ENCODE results near the gene TGFBR3L. TPM values are rescaled to one million over a fixed set of nuclear protein-coding genes. Genes with fewer than 3 reads are reported as not detected.

The TGFBR3L gene
- total and polyA plus RNA-seq, 2 of the 8 experiments (the other 6 are each of a cell fraction or from before 2014, with no cell fraction given) = 3.1 to 3.7 TPM

- H2BK5ac ChIP-seq (ENCODE audit: low read depth, low read length) = no peak overlapping the region
- DNase-seq (ENCODE audit: low read depth in 1 of 2, low spot score in 2 of 2) = no peak
- H3K79me2 ChIP-seq (ENCODE audit: control insufficient read depth in 1 of 2, insufficient read depth in 2 of 2, low read length in 2 of 2) = no peaks in the 10 kb centered on the region
- no peak overlapping the region for H2AK5ac ChIP-seq (ENCODE audit: low read depth, low read length)
- no peaks in the 10 kb centered on the region for H3K9me3 ChIP-seq (ENCODE audit: insufficient read depth in 2 of 2, low read depth in 1 of 2, low read length in 1 of 2)
- TF ChIP-seq MAFK (IDR thresholded peaks at IDR 0.05; ENCODE audit: low read depth, low read length) = peak; percentile 54; the same call in 1 of the 2 replicates
- no peak for TF ChIP-seq JUND (IDR thresholded peaks at IDR 0.05; ENCODE audit: low read length)
- POLR2A ChIA-PET (ENCODE audit: partially characterized antibody) = no interaction called here
- CTCF ChIA-PET (ENCODE audit: partially characterized antibody) = interaction anchor here (0.7 kb wide), 1 partner anchor 19 kb away, joined by 5 read pairs; no protein-coding TSS in a partner anchor
- no peak for FAIRE-seq
- no peak overlapping the region for H3K4ac ChIP-seq (replicated peaks; ENCODE audit: insufficient read length, low read depth, low read length)
- H3K4me3 ChIP-seq (ENCODE audit: extremely low read depth in 1 of 4, insufficient read depth in 2 of 4, low read depth in 3 of 4, low read length in 4 of 4) = no peak overlapping the region
- peaks cover 29 to 66% (median 58%) of the 10 kb centered on the region in 4 experiments for H3K36me3 ChIP-seq (ENCODE audit: control insufficient read depth in 2 of 4, insufficient read depth in 4 of 4, low read length in 3 of 4)
- no peak overlapping the region; the same call in 1 of the 2 replicates for H4K8ac ChIP-seq (ENCODE audit: extremely low read depth, insufficient read depth, low read length)
- H4K91ac ChIP-seq (replicated peaks; ENCODE audit: insufficient read length, low read length) = no peak overlapping the region
- no peak overlapping the region for H2BK12ac ChIP-seq (ENCODE audit: low read depth, low read length)
- no peak overlapping the region for H3K56ac ChIP-seq (replicated peaks; ENCODE audit: insufficient read length, low read depth, low read length)
- H3K27ac ChIP-seq (ENCODE audit: low read depth, low read length) = no peak overlapping the region
- no peak overlapping the region for H3K14ac ChIP-seq (ENCODE audit: insufficient read length)
- H4K20me1 ChIP-seq (replicated peaks in 1 of 2; ENCODE audit: control insufficient read depth in 1 of 2, insufficient read depth in 2 of 2, low read length in 2 of 2) = peaks cover 5 to 7% of the 10 kb centered on the region in 2 experiments
- H2AFZ ChIP-seq (ENCODE audit: low read length) = no peak overlapping the region
- H2BK20ac ChIP-seq (ENCODE audit: low read length) = no peak overlapping the region
- H3K23ac ChIP-seq (ENCODE audit: insufficient read length) = no peak overlapping the region
- WGBS, 2 experiments (ENCODE audit: extremely low coverage in 1 of 2, insufficient coverage in 1 of 2, insufficient read length in 1 of 2, insufficient replicate concordance in 2 of 2, low coverage in 1 of 2, low lambda C conversion rate in 2 of 2, missing lambda C conversion rate in 1 of 2) = 95% methylated on average over 22 of the region's 22 CpGs; no CpG with 5 or more reads in 1 of the 2 experiments
- H2BK120ac ChIP-seq (replicated peaks; ENCODE audit: low read depth, low read length) = no peak overlapping the region
- no peak overlapping the region for H3K4me2 ChIP-seq (ENCODE audit: insufficient read depth in 1 of 2, low read depth in 2 of 2, low read length in 2 of 2)
- H3K23me2 ChIP-seq (ENCODE audit: low read depth, low read length) = no peaks in the 10 kb centered on the region
- H3K18ac ChIP-seq (ENCODE audit: extremely low read depth, low read length) = no peak overlapping the region
- no peaks in the 10 kb centered on the region for H3K4me1 ChIP-seq (replicated peaks in 1 of 4; ENCODE audit: control insufficient read depth in 3 of 4, insufficient read depth in 4 of 4, low read length in 3 of 4)
- H3K79me1 ChIP-seq (ENCODE audit: low read depth, low read length) = no peaks in the 10 kb centered on the region; the same call in 1 of the 2 replicates
- H3K9ac ChIP-seq (replicated peaks in 1 of 4; ENCODE audit: extremely low read depth in 1 of 4, low read depth in 3 of 4, low read length in 3 of 4) = no peak overlapping the region
- no peak overlapping the region for H4K5ac ChIP-seq (ENCODE audit: insufficient read length, low read depth, low read length)
- H3K27me3 ChIP-seq (replicated peaks in 1 of 4; ENCODE audit: control insufficient read depth in 3 of 4, extremely low read depth in 1 of 4, insufficient read depth in 3 of 4, low read length in 3 of 4) = no peaks in the 10 kb centered on the region
- H2BK15ac ChIP-seq (ENCODE audit: low read length) = no peak overlapping the region
Measured at GRCh38 chr19:7962644-7963268, 48.1 kb downstream of the TGFBR3L start.

All from H1 (cell line).